ENCODE measurements around the gene ANO4. TPM values are rescaled to one million over a fixed set of nuclear protein-coding genes. Genes with fewer than 3 reads are reported as not detected.
"Not testable (repeated sequence)": the region's sequence is repeated elsewhere in the genome, so short reads cannot be mapped to it uniquely, and the experiment has no call there.

Gene ANO4
- polyA plus RNA-seq, 1 donor (not counting 4 experiments of a cell fraction or from before 2014, with no cell fraction given), result 18.1 TPM

GRCh38 chr12:101087920-101088319, 293.3 kb downstream of the ANO4 start:
- TF ChIP-seq EZH2 (IDR thresholded peaks at IDR 0.05; ENCODE audit: low read length) (no peak), CTCF (optimal IDR thresholded peaks at IDR 0.05 in 1 of 3, IDR thresholded peaks at IDR 0.05 in 1 of 3, conservative IDR thresholded peaks at IDR 0.05 in 1 of 3; ENCODE audit: extremely low read depth in 1 of 3, insufficient read depth in 2 of 3, low read length in 3 of 3) (no peak)
- Histone ChIP-seq H3K4me3 (ENCODE audit: control insufficient read depth in 2 of 3, extremely low read depth in 1 of 3, insufficient read depth in 2 of 3, low read depth in 1 of 3, low read length in 3 of 3) (no peak overlapping the region), H4K20me1 (ENCODE audit: control insufficient read depth, extremely low read depth, insufficient read depth, low read length) (no peaks in the 10 kb centered on the region), H3K79me2 (ENCODE audit: control insufficient read depth, insufficient read depth, low read length) (no peaks in the 10 kb centered on the region), H3K4me1 (ENCODE audit: control insufficient read depth, extremely low read depth, insufficient read depth, low read length) (no peaks in the 10 kb centered on the region), H3K36me3 (ENCODE audit: control insufficient read depth in 2 of 2, extremely low read depth in 1 of 2, insufficient read depth in 2 of 2, low read length in 2 of 2) (no peaks in the 10 kb centered on the region), H3K9ac (ENCODE audit: control insufficient read depth, extremely low read depth, insufficient read depth, low read length) (no peak overlapping the region), H2AFZ (ENCODE audit: control insufficient read depth, low read length) (no peak overlapping the region), H3K9me3 (ENCODE audit: control insufficient read depth, low read depth, low read length) (no peaks in the 10 kb centered on the region), H3K4me2 (ENCODE audit: control insufficient read depth, extremely low read depth, insufficient read depth, low read depth, low read length) (no peak overlapping the region), H3K27ac (ENCODE audit: control insufficient read depth, insufficient read depth, low read length) (no peak overlapping the region), H3K27me3 (ENCODE audit: control insufficient read depth, extremely low read depth, insufficient read depth, low read length) (no peaks in the 10 kb centered on the region), H3K9me1 (ENCODE audit: control insufficient read depth, extremely low read depth, insufficient read depth, low read length) (no peaks in the 10 kb centered on the region)
- dilution Hi-C loops (cut with MboI; ENCODE audit: extremely low pct_ligation_motif_present, low sequenced_read_pairs), result no loop called here
- FAIRE-seq, result no peak
- DNase-seq (ENCODE audit: low read depth, low spot score), result no peak

GRCh38 chr12:101089271-101089670, 294.7 kb downstream of the ANO4 start:
- Histone ChIP-seq H3K36me3 (ENCODE audit: control insufficient read depth in 2 of 2, extremely low read depth in 1 of 2, insufficient read depth in 2 of 2, low read length in 2 of 2) (no peaks in the 10 kb centered on the region), H3K4me1 (ENCODE audit: control insufficient read depth, extremely low read depth, insufficient read depth, low read length) (no peaks in the 10 kb centered on the region), H3K4me3 (ENCODE audit: control insufficient read depth in 2 of 3, extremely low read depth in 1 of 3, insufficient read depth in 2 of 3, low read depth in 1 of 3, low read length in 3 of 3) (no peak overlapping the region), H2AFZ (ENCODE audit: control insufficient read depth, low read length) (no peak overlapping the region), H3K27me3 (ENCODE audit: control insufficient read depth, extremely low read depth, insufficient read depth, low read length) (no peaks in the 10 kb centered on the region), H3K9me3 (ENCODE audit: control insufficient read depth, low read depth, low read length) (no peaks in the 10 kb centered on the region), H3K9ac (ENCODE audit: control insufficient read depth, extremely low read depth, insufficient read depth, low read length) (no peak overlapping the region), H3K79me2 (ENCODE audit: control insufficient read depth, insufficient read depth, low read length) (no peaks in the 10 kb centered on the region), H4K20me1 (ENCODE audit: control insufficient read depth, extremely low read depth, insufficient read depth, low read length) (no peaks in the 10 kb centered on the region), H3K4me2 (ENCODE audit: control insufficient read depth, extremely low read depth, insufficient read depth, low read depth, low read length) (no peak overlapping the region), H3K9me1 (ENCODE audit: control insufficient read depth, extremely low read depth, insufficient read depth, low read length) (no peaks in the 10 kb centered on the region), H3K27ac (ENCODE audit: control insufficient read depth, insufficient read depth, low read length) (no peak overlapping the region)
- dilution Hi-C loops (cut with MboI; ENCODE audit: extremely low pct_ligation_motif_present, low sequenced_read_pairs), result no loop called here
- DNase-seq (ENCODE audit: low read depth, low spot score), result no peak
- FAIRE-seq, result no peak
- TF ChIP-seq EZH2 (IDR thresholded peaks at IDR 0.05; ENCODE audit: low read length) (no peak), CTCF (optimal IDR thresholded peaks at IDR 0.05 in 1 of 3, IDR thresholded peaks at IDR 0.05 in 1 of 3, conservative IDR thresholded peaks at IDR 0.05 in 1 of 3; ENCODE audit: extremely low read depth in 1 of 3, insufficient read depth in 2 of 3, low read length in 3 of 3) (no peak)

- FAIRE-seq; H4K20me1 ChIP-seq (ENCODE audit: control insufficient read depth, extremely low read depth, insufficient read depth, low read length); DNase-seq (ENCODE audit: low read depth, low spot score); H3K9ac ChIP-seq (ENCODE audit: control insufficient read depth, extremely low read depth, insufficient read depth, low read length); H3K27ac ChIP-seq (ENCODE audit: control insufficient read depth, insufficient read depth, low read length); H3K4me1 ChIP-seq (ENCODE audit: control insufficient read depth, extremely low read depth, insufficient read depth, low read length); H3K4me2 ChIP-seq (ENCODE audit: control insufficient read depth, extremely low read depth, insufficient read depth, low read depth, low read length); dilution Hi-C loops (cut with MboI; ENCODE audit: extremely low pct_ligation_motif_present, low sequenced_read_pairs); H3K9me1 ChIP-seq (ENCODE audit: control insufficient read depth, extremely low read depth, insufficient read depth, low read length); H2AFZ ChIP-seq (ENCODE audit: control insufficient read depth, low read length); H3K9me3 ChIP-seq (ENCODE audit: control insufficient read depth, low read depth, low read length); H3K4me3 ChIP-seq (ENCODE audit: control insufficient read depth in 2 of 3, extremely low read depth in 1 of 3, insufficient read depth in 2 of 3, low read depth in 1 of 3, low read length in 3 of 3); H3K79me2 ChIP-seq (ENCODE audit: control insufficient read depth, insufficient read depth, low read length); H3K36me3 ChIP-seq (ENCODE audit: control insufficient read depth in 2 of 2, extremely low read depth in 1 of 2, insufficient read depth in 2 of 2, low read length in 2 of 2); H3K27me3 ChIP-seq (ENCODE audit: control insufficient read depth, extremely low read depth, insufficient read depth, low read length): not testable (repeated sequence)
Measured at GRCh38 chr12:101090222-101090621, 295.6 kb downstream of the ANO4 start.

All from keratinocyte (primary cell).